ENCODE data around the gene RFT1.

GRCh38 chr3:53144446-53144845, 14.2 kb upstream of the RFT1 start:
- TF ChIP-seq POLR2A (IDR thresholded peaks at IDR 0.05; ENCODE audit: low read depth, low read length) (no peak), EZH2 (IDR thresholded peaks at IDR 0.05; ENCODE audit: borderline replicate concordance, low read depth, low read length, severe bottlenecking) (no peak), MAX (IDR thresholded peaks at IDR 0.05; ENCODE audit: insufficient read depth, insufficient read length) (no peak), CTCF (IDR thresholded peaks at IDR 0.05; ENCODE audit: extremely low read depth in 1 of 2, insufficient read depth in 1 of 2, low read depth in 1 of 2, low read length in 2 of 2) (no peak), POLR2AphosphoS5 (IDR thresholded peaks at IDR 0.05; ENCODE audit: insufficient read depth, low read depth, low read length) (no peak), FOS (IDR thresholded peaks at IDR 0.05; ENCODE audit: borderline replicate concordance, insufficient read depth, low read length) (no peak), JUN (IDR thresholded peaks at IDR 0.05; ENCODE audit: borderline replicate concordance, insufficient read depth, insufficient read length, low read depth) (no peak), MYC (IDR thresholded peaks at IDR 0.05; ENCODE audit: low read depth, low read length) (no peak)
